GM21515 (cell line): ENCODE data around the gene MRGPRF.

Experiments used
- ATAC-seq: cut with Tn5 transposase; IDR thresholded peaks from one replicate; pipeline ENCODE4 v1.9.1; 2021; ENCODE audit not compliant: unreplicated experiment

The MRGPRF gene

GRCh38 chr11:68968306-68969250 is 44.5 kb downstream of the MRGPRF start:
- ATAC-seq, result no peak

GRCh38 chr11:68966894-68967780 is 45.9 kb downstream of the MRGPRF start:
- no peak for ATAC-seq

GRCh38 chr11:68965901-68966853 is 46.9 kb downstream of the MRGPRF start:
- no peak for ATAC-seq

- ATAC-seq, result no peak
Observed at GRCh38 chr11:68963779-68964178, 49.3 kb downstream of the MRGPRF start.

GRCh38 chr11:68962527-68963250 is 50.4 kb downstream of the MRGPRF start:
- no peak for ATAC-seq

GRCh38 chr11:68961245-68961644 is 51.8 kb downstream of the MRGPRF start:
- ATAC-seq, result no peak

- ATAC-seq, result no peak
Observed at GRCh38 chr11:68960294-68961071, 52.6 kb downstream of the MRGPRF start.

- ATAC-seq, result no peak
Observed at GRCh38 chr11:68959465-68960293, 53.4 kb downstream of the MRGPRF start.

GRCh38 chr11:68958211-68958610 is 54.8 kb downstream of the MRGPRF start:
- ATAC-seq, result no peak

GRCh38 chr11:68956547-68957254 is 56.3 kb downstream of the MRGPRF start:
- no peak for ATAC-seq

GRCh38 chr11:68956142-68956541 is 56.9 kb downstream of the MRGPRF start:
- no peak for ATAC-seq

GRCh38 chr11:68955607-68955958 is 57.5 kb downstream of the MRGPRF start:
- ATAC-seq, result no peak

GRCh38 chr11:68954836-68955606 is 58.0 kb downstream of the MRGPRF start:
- ATAC-seq, result no peak
